HG02938 (cell line): ENCODE data around the gene TRIM40.

Experiments
- ATAC-seq: cut with Tn5 transposase; IDR thresholded peaks from one replicate; pipeline ENCODE4 v1.9.1; 2021; ENCODE audit warnings: mild to moderate bottlenecking, moderate library complexity; ENCODE audit not compliant: unreplicated experiment

The TRIM40 gene

DNA sequence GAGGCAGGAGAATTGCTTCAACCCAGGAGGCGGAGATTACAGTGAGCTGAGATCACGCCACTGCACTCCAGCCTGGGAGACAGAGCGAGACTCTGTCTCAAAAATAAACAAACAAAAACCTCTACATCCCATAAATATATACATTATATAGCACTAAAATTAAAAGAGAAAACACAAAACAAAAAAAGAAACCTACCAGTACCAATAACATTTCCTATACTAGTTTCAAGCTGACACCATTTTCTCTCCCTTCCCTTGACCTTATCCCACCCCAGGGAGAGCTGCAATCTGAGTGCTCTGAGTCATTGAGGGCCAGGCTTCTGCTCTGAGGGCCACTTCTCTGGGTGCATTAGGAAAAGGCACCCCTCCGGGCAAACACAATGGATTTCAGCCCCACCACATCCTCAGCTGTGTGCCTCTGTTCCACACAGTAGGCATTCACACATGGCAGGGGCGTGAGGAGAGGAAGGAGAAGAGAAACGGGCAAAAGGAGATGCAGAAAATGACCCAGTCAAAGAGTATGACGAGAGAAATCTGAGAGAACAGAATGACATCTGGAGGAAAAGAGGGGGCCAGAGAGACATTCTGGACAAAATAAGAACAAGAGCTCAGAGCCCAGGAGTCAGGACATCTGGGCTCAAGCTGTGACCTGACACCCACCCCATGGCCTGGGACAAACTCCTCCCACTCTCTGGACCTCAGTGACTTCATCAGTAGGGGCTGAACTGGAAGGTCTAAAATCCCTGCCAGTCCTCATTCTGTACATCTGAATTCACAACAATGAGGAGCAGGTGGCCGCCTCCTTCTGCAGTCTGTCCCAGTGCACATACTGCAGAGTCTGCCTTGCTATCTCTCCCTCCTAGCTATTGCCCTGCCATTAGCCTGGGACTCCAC is 59.1 kb downstream of the TRIM40 start:
- ATAC-seq, result no peak

DNA sequence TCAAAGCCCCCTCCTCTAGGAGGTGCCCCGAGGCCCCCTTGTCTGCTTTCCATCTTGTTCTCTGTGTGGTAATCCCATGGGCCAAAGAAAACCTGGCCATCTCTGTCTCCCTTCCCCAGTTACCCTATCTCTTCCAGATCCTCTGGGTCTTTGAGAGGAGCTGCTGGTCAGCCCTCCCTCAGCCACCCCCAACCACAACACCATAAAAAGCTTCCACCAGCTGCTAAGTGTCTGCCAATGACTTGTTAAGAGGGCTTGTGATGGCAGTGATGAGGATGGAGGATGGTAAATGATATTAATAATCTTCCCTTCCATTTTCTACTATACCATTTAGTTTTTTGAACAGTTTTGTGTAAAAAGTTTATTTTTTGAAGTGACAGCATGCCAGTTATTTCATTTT is 60.0 kb downstream of the TRIM40 start:
- no peak for ATAC-seq

DNA sequence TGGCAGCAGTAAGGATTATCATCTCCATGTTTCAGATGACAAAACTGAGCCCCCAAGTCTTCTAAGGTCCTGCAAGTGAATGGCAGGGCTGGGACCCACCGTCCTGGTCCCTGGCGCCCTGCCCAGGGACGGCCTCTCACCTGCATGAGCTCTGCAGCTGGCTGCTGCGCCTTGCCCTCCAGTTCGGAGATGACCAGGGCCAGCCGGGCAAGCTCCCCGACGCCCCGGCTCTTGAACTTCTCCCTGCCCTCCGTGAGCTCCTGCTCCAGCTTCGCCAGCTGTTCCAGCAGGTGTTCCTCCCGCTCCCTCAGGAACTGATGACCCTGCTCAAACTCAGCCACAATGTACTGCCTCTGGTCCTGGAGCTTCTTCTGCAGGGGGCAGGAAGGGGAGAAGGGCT is 60.4 kb downstream of the TRIM40 start:
- no peak for ATAC-seq
